Esophagus squamous epithelium (tissue), 4 donors: ENCODE measurements around the gene PTPRD.

Source experiments
- CTCF ChIP-seq, 6 experiments: fragments of 450-650 bp in 4 of 6; fragments of 200-600 bp in 2 of 6; sonication (generic) in 2 of 6; IDR thresholded peaks; one replicate each; pipeline ENCODE4 v1.5.1; 2016 to 2019; ENCODE audit warnings: antibody characterized with exemption in 6 of 6, mild to moderate bottlenecking in 4 of 6, moderate library complexity in 4 of 6
- POLR2A ChIP-seq, 4 donors: fragments of 450-650 bp; IDR thresholded peaks; one replicate each; pipeline ENCODE4 v1.6.1; 2017; ENCODE audit warnings: antibody characterized with exemption in 4 of 4, mild to moderate bottlenecking in 4 of 4, moderate library complexity in 3 of 4

GRCh38 chr9:8651070-8651845 lies 1961.5 kb downstream of the PTPRD start:
- TF ChIP-seq CTCF (IDR thresholded peaks at IDR 0.05), result no peak
- TF ChIP-seq POLR2A (IDR thresholded peaks at IDR 0.05), result no peak
